ENCODE data around the gene TMEM270.

- TF ChIP-seq, protein P1, sequence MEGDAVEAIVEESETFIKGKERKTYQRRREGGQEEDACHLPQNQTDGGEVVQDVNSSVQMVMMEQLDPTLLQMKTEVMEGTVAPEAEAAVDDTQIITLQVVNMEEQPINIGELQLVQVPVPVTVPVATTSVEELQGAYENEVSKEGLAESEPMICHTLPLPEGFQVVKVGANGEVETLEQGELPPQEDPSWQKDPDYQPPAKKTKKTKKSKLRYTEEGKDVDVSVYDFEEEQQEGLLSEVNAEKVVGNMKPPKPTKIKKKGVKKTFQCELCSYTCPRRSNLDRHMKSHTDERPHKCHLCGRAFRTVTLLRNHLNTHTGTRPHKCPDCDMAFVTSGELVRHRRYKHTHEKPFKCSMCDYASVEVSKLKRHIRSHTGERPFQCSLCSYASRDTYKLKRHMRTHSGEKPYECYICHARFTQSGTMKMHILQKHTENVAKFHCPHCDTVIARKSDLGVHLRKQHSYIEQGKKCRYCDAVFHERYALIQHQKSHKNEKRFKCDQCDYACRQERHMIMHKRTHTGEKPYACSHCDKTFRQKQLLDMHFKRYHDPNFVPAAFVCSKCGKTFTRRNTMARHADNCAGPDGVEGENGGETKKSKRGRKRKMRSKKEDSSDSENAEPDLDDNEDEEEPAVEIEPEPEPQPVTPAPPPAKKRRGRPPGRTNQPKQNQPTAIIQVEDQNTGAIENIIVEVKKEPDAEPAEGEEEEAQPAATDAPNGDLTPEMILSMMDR (IDR thresholded peaks at IDR 0.05): no peak
- no peak for TF ChIP-seq POLR2A (IDR thresholded peaks at IDR 0.05)
Observed at GRCh38 chr7:73894166-73894565, 33.2 kb downstream of the TMEM270 start.
